ENCODE results near the gene MADD. TPM values are rescaled to one million over a fixed set of nuclear protein-coding genes. Genes with fewer than 3 reads are reported as not detected.

Gene MADD
- total and polyA plus RNA-seq, 10 of the 15 experiments (the other 5 are each of a cell fraction or from before 2014, with no cell fraction given), result 0.47 to 35.4 (median 17.6) TPM

DNA sequence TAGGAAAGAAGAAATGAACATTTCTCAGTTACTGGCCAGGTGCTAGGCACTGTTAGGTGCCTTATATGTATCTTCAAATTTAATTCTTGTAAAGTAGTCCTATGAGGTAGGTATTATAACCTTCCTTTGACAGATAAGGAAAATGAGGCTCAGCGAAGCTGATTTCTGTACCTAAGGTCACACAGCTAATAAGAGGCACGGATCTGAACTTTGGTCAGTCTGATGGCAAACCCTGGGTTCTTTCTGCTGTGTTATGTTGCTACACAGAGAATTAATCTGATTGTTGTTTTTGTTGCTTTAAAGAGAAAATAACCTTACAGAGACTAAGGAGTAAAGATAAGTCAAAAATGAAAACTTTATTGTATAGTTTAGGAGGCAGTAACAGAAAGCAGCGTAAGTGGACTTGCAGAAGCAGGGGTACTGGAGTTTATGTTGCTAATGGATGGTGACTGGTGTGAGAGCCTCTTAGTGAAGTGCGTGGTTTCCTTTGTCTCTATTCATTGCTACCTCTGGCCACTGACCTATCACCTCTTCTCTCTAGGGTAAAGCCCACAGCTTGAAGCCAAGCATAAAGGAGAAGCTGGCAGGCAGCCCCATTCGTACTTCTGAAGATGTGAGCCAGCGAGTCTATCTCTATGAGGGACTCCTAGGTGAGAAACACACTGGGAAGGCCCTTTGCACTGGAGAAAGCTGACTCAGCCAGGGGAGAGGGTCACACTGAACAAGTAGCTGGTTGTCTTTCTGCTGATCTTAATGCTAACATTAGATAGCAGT lies 38.3 kb downstream of the MADD start (continued):
- TF ChIP-seq, protein P1, sequence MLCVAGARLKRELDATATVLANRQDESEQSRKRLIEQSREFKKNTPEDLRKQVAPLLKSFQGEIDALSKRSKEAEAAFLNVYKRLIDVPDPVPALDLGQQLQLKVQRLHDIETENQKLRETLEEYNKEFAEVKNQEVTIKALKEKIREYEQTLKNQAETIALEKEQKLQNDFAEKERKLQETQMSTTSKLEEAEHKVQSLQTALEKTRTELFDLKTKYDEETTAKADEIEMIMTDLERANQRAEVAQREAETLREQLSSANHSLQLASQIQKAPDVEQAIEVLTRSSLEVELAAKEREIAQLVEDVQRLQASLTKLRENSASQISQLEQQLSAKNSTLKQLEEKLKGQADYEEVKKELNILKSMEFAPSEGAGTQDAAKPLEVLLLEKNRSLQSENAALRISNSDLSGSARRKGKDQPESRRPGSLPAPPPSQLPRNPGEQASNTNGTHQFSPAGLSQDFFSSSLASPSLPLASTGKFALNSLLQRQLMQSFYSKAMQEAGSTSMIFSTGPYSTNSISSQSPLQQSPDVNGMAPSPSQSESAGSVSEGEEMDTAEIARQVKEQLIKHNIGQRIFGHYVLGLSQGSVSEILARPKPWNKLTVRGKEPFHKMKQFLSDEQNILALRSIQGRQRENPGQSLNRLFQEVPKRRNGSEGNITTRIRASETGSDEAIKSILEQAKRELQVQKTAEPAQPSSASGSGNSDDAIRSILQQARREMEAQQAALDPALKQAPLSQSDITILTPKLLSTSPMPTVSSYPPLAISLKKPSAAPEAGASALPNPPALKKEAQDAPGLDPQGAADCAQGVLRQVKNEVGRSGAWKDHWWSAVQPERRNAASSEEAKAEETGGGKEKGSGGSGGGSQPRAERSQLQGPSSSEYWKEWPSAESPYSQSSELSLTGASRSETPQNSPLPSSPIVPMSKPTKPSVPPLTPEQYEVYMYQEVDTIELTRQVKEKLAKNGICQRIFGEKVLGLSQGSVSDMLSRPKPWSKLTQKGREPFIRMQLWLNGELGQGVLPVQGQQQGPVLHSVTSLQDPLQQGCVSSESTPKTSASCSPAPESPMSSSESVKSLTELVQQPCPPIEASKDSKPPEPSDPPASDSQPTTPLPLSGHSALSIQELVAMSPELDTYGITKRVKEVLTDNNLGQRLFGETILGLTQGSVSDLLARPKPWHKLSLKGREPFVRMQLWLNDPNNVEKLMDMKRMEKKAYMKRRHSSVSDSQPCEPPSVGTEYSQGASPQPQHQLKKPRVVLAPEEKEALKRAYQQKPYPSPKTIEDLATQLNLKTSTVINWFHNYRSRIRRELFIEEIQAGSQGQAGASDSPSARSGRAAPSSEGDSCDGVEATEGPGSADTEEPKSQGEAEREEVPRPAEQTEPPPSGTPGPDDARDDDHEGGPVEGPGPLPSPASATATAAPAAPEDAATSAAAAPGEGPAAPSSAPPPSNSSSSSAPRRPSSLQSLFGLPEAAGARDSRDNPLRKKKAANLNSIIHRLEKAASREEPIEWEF (IDR thresholded peaks at IDR 0.05; ENCODE audit: insufficient replicate concordance, low read depth, low read length), result no peak

DNA sequence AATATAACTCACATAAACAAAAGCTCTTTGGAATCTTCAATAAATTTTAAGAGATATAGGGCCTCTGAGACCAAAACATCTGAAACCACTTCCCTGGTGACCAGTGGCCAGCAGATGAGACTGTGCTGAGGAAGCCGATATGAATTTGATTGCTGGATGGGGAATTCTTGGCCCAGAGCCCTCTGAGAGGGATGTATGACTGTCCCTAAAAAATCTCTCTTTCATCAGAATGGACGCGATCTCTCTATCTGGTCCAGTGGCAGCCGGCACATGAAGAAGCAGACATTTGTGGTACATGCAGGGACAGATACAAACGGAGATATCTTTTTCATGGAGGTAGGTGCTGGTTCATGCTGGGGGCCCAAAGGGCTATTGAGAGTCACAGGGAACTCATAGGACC lies 45.1 kb downstream of the MADD start:
- H3K36me3 ChIP-seq (ENCODE audit: control insufficient read depth in 2 of 2, insufficient read depth in 2 of 2, low read length in 1 of 2), result peaks cover 10 to 21% of the 10 kb centered on the region in 2 experiments; a peak in 3 of 4 replicates
- ChIA-PET CTCF (interaction anchor here (0.6 to 0.8 kb wide), 2 partner anchors 112 to 117 kb away, joined by 3 read pairs; no protein-coding TSS in a partner anchor), POLR2A (no interaction called here), SMC1A (ENCODE audit: uncharacterized antibody, unreplicated experiment) (no interaction called here), RAD21 (ENCODE audit: unreplicated experiment) (no interaction called here)
- H3K4me3 ChIP-seq, result no peak overlapping the region
- H3K4me2 ChIP-seq (ENCODE audit: control insufficient read depth, insufficient read depth), result no peak overlapping the region
- no peak for DNase-seq (ENCODE audit: low read depth, low spot score)
- no peak overlapping the region for H2AFZ ChIP-seq (ENCODE audit: control insufficient read depth, low read depth, low read length)
- BruUV-seq (replicated peaks), result no TSS peak
- no peaks in the 10 kb centered on the region for H3K79me2 ChIP-seq (ENCODE audit: control insufficient read depth, insufficient read depth, low read length)
- no peaks in the 10 kb centered on the region for H3K4me1 ChIP-seq (ENCODE audit: control insufficient read depth, insufficient read depth, low read length)
- FAIRE-seq, result no peak
- H3K27ac ChIP-seq (ENCODE audit: control insufficient read depth, insufficient read depth), result no peak overlapping the region
- TF ChIP-seq, protein P2, sequence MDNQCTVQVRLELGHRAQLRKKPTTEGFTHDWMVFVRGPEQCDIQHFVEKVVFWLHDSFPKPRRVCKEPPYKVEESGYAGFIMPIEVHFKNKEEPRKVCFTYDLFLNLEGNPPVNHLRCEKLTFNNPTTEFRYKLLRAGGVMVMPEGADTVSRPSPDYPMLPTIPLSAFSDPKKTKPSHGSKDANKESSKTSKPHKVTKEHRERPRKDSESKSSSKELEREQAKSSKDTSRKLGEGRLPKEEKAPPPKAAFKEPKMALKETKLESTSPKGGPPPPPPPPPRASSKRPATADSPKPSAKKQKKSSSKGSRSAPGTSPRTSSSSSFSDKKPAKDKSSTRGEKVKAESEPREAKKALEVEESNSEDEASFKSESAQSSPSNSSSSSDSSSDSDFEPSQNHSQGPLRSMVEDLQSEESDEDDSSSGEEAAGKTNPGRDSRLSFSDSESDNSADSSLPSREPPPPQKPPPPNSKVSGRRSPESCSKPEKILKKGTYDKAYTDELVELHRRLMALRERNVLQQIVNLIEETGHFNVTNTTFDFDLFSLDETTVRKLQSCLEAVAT (IDR thresholded peaks at IDR 0.05), result no peak
- TF ChIP-seq, protein P3, sequence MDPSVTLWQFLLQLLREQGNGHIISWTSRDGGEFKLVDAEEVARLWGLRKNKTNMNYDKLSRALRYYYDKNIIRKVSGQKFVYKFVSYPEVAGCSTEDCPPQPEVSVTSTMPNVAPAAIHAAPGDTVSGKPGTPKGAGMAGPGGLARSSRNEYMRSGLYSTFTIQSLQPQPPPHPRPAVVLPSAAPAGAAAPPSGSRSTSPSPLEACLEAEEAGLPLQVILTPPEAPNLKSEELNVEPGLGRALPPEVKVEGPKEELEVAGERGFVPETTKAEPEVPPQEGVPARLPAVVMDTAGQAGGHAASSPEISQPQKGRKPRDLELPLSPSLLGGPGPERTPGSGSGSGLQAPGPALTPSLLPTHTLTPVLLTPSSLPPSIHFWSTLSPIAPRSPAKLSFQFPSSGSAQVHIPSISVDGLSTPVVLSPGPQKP (IDR thresholded peaks at IDR 0.05; ENCODE audit: low read depth, low read length), result no peak
- TF ChIP-seq IKZF2 (IDR thresholded peaks at IDR 0.05) (no peak), EZH2 (IDR thresholded peaks at IDR 0.05; ENCODE audit: borderline replicate concordance, control insufficient read depth, low read depth, low read length) (no peak), BHLHE40 (IDR thresholded peaks at IDR 0.05; ENCODE audit: borderline replicate concordance in 1 of 2, low read depth in 2 of 2, low read length in 1 of 2) (no peak), KLF5 (IDR thresholded peaks at IDR 0.05; ENCODE audit: partially characterized antibody) (no peak), BRCA1 (IDR thresholded peaks at IDR 0.05; ENCODE audit: low read depth, low read length) (no peak)
- intact Hi-C loops (cut with micrococcal nuclease; ENCODE audit: unreplicated experiment), result no loop called here
- H3K27me3 ChIP-seq (replicated peaks in 1 of 2; ENCODE audit: control insufficient read depth in 2 of 2, insufficient read depth in 2 of 2, low read length in 1 of 2), result no peaks in the 10 kb centered on the region
- in situ Hi-C loops (cut with MboI), result no loop called here
- H4K20me1 ChIP-seq (ENCODE audit: control insufficient read depth, insufficient read depth), result no peaks in the 10 kb centered on the region
- no peak overlapping the region for H3K9ac ChIP-seq (ENCODE audit: control insufficient read depth, insufficient read depth, low read length)
- no peaks in the 10 kb centered on the region for H3K9me3 ChIP-seq (replicated peaks; ENCODE audit: control insufficient read depth, insufficient read depth, low read length)
- no peak for ATAC-seq
- WGBS (ENCODE audit: insufficient coverage, insufficient replicate concordance, low lambda C conversion rate, missing lambda C conversion rate), result 94% methylated on average over 5 of the region's 5 CpGs

All from GM12878 (cell line).